OCI-LY3 (cell line): ENCODE results near the gene SCLY.

ENCODE experiments used
- CTCF ChIP-seq: fragments of 200-600, 300-600 bp; sonication (generic); IDR thresholded peaks from 2 replicates; pipeline ENCODE4 v1.5.1; 2014; ENCODE audit warnings: antibody characterized with exemption, low read length, low read depth
- EZH2phosphoT487 ChIP-seq: fragments of 200-600 bp; shearing (Covaris generic); IDR thresholded peaks from 2 replicates; pipeline ENCODE4 v1.6.1; 2018; ENCODE audit warnings: antibody characterized with exemption, mixed run types, low read depth

DNA sequence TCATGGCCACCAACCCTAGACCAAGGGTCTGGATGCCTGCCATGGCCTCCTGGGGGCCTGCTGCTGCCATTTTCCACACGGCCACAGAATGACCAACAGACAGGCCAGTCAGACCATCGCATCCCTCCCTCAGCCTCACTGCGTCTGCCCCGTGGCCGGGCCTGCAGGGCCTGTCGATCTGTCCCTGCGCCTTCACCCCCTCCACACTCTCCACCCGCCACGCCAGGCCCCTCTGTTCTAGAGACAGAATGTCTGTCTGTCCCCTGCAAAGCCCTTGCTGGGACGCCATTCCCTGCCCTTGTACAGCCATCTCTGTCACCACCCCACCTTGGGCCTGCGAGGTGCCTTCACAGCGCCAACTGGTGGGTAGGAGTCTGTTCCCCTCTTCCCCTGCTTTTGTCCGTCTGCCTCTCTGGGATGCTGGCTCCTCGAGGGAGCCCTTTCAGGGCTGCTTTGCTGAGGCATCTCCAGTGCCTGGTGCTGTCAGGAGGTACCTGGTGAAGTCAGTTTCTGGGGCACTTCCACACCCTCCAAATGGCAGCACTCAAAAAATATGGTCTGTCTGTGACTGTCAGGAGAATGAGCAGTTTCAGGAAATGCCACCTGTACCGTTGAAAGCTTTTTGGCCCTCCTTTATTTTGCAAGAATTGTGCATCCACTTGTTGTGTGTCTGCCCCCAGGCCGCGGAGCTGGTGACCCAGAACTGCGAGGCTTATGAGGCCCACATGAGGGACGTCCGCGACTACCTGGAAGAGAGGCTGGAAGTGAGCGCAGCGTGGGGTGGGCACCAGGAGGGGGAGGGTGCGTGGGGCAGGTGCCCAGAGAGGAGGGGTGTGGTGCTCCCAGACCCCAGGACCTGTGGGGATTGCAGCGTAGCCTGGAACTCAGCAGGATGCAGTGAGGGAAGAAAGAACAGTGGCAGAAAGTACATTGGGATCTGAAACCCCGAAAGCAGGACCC, 32.7 kb downstream of the SCLY start:
- TF ChIP-seq CTCF, result no peak
- no peak for TF ChIP-seq EZH2phosphoT487
